Skin epidermis (tissue), 12 donors: ENCODE data around the gene PGA5.
A peak's percentile ranks its signal among the peaks of the same experiment; 100 is the strongest.

Experiments
- H3K27ac ChIP-seq, 21 experiments: fragments of 200-600 bp; sonication (generic) in 11 of 21; one replicate each; pipeline ENCODE4 v1.5.0; 2020; ENCODE audit warnings: mild to moderate bottlenecking in 3 of 21, inconsistent platforms in 2 of 21, moderate library complexity in 2 of 21
- H3K4me3 ChIP-seq, 7 experiments: fragments of 200-600 bp; sonication (generic) in 2 of 7; one replicate each; pipeline ENCODE4 v1.5.0; 2020; ENCODE audit warnings: inconsistent platforms in 2 of 7, mild to moderate bottlenecking in 2 of 7, moderate library complexity in 1 of 7

Gene PGA5

DNA sequence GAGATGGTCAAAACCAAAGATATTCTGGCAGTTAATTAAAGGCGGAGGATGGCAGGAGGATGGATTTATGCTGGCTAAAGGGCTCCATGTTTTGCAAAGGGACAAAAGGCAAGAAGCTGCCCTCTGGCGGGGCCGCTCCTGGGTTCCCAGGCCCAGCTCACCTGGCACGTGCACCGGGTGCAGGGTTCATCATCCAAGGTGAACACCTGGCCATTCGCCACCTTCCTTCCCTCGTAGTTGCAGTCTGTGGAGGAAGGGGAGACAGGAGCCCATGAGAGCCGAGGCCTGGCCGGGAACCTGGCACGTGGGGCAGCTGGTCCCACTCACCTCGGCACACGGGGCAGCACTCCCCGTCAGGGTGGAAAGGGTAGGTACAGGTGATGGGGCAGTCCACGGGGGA, 23.8 kb downstream of the PGA5 start:
- Histone ChIP-seq H3K4me3 (no peak overlapping the region), H3K27ac (no peak overlapping the region)

DNA sequence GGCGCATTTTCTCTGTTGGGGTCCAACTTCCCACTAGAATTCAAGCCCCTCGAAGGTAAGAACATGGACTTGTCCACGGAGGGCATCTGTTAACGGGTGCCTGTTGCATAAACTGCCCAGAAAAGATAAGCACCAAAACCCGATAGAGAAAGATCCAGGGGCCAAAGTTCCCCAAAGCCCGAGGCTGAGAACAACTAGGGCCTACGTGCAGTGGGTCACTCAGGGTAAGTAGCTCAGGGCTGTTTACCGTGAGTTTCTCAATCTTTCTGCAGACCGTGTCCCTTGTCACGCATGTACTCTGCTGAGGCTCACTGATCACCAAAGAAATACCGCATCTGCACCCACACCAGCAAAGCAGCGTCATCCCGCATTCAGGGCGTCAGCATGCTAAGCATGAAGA, 24.4 kb downstream of the PGA5 start:
- Histone ChIP-seq H3K4me3 (no peak overlapping the region), H3K27ac (no peak overlapping the region)

DNA sequence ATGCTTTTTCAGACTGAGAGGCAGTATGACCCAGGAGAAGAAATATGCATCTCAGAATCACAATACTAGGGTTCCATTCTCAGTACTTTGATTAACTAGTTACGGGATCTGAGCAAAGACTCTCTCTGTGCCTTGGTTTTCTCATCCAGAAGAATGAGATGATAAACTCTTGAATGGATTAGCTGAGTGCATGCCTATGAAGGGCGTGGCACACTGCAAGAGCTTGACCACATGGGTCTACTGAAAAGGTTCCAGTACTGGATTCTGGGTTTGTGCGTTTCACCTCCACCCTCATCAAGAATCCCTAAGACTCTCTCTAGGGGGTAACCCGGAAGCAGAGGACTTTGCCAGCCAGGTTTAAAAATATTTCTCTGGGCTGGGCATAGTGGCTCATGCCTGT, 25.6 kb downstream of the PGA5 start:
- Histone ChIP-seq H3K4me3 (no peak overlapping the region), H3K27ac (no peak overlapping the region)

DNA sequence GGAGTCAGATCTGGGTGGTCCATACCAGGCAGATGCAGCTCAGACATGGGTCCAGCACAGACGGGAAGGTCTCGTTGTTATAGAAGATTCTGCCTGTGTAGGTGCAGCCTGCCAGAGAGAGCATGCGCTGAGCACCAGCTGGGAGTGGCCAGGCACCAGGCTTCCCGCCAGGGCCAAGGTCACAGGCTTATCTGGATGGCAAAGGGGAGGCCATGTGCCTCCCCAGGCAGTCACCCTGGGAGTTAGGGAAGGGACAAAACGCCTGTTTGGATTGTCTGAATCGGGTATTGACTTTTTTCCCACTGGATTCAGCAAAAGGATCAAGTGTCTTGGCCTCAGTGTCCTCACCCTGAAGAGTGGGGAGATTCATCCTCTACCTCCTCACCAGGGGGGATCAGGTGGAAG, 26.5 kb downstream of the PGA5 start:
- Histone ChIP-seq H3K4me3 (no peak overlapping the region), H3K27ac (no peak overlapping the region)

DNA sequence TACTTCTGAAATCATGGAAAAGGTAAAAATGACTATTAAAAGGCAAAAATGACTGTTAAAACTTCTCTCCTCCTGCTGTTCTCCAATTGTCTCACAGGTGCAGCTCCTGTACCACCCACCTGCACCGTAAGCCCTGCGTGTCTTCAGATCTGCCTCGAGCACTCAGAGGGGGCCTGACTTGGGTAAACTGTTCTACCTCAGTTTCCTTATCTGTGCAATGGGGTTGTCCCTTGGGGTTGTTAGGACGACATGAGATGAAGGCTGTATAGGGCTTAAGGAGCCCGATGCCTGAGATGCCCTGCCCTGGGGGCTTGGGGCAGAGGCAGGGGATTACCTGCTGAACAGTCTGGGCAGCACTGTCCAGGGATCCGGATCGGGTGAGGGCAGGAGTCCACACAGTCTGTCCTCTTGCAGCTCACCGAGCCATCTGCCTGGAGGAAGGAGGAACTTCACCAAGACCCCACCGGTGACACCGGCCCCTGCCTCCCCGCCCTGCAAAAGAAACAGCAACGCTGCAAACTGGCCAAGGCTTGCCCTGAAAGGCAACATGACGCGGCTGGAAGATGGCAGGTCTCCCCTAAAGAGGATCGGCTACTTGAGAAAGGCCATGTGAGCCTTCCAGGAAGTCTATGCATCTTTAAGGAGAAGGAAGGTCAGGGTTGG, 27.7 kb downstream of the PGA5 start:
- H3K27ac ChIP-seq, result peak overlapping the region in 1 of 21 experiments; percentile 25
- H3K4me3 ChIP-seq, result no peak overlapping the region

DNA sequence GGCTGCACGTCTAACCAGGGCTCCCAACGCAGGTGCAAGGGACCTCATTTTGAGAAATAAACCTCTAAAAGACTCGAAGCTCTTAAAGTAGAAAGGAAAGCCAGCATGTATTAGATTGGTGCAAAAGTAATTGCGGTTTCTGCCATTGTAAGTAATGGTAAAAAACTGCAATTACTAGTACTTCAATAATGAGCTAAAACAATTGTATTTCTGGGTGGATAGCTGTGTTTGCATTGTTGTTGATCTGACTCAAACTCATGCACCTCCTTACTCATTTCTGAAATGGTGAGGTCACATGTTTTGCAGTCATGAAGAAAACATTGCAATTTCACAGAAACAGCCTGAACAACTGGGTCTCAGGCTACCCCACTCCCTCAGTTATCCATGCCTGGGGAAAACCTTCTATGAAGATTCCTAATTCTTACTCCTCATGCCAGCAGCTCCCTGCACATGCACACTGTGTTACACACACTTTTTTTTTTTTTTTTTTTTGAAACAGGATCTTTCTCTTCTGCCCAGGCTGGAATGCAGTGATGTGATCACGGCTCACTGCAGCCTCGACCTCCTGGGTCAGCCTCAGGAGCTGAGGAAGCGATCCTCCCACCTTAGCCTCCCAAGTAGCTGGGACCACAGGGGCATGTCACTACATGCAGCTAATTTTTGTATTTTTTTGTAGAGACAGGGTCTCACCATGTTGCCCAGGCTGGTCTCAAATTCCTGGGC, 29.5 kb downstream of the PGA5 start:
- no peak overlapping the region for H3K27ac ChIP-seq
- no peak overlapping the region for H3K4me3 ChIP-seq

DNA sequence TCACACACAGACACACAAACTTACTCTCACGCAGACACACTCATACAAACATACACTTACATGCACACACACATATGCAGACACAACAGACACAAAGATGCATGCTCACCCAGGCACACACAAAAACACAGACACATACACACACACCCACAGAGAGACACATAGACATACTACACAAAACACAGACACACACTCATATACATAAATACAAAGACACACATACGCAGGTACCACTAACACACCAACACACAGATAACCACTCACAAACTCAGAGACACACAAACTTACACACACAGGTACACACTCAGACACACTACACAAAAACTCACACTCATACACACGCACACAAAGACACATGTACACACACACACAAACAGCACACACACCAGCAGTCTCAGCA, 31.8 kb downstream of the PGA5 start:
- Histone ChIP-seq H3K4me3 (no peak overlapping the region), H3K27ac (no peak overlapping the region)

DNA sequence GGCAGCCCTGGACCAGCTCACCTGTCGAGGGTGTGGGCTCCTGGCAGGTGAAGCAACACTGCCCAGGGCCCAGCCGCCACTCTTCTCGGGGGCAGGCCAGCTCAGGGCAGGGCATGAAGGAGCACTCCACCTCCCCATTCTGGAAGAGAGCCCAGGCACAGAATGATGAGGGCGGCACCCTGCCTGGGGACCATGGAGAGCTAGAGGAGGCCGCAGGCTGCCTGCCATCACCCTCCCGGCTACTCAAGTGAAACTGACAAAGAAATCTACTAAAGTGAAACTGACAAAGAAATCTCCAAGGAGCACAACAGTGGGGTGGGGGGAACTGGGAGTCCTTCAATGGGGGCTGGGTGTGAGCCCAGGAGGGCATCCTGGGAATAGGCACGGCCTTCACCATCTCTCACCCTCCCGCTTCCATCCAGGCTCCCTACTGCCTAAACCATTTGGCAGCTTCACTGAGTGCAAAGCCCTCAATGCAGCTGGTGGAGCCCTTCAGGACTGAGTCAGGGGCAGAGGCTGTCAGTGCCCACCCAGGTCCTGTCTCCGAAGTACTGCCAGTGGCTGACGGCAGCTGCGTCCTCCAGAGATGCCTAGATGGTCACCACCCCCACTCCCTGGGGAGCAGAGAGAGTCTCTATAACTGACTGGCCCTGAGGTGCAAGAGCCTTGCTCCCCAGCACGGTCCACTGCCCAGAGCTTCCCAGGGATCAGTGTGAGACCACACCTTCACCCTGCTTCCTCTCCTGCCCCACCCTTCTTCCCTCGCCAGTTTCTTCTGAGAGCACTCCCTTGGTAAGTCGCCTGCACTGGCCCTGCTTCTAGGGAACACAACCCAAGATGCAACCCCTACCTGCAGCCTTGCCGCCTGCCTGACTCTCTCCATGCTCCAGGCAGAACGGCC, 32.5 kb downstream of the PGA5 start:
- no peak overlapping the region for H3K4me3 ChIP-seq
- H3K27ac ChIP-seq, result no peak overlapping the region

DNA sequence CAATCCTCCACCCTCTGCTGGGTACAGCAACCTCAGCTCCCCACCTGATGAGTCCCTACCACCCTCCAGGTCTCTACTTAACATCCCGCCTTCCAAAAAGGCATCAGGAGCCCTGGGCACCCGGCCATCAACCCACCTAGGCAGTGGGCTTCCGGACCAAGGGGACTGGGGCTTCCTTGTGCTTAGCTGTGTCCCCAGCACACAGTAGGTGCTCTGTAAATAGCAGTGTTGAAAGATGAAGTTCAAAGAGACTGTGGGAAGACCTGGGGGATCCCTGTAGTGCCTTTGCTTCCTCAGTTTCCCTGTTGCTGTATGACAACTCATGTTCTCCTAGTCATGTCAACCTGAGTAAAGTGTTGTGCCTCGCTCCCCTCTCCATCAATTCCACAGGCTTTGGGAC, 33.1 kb downstream of the PGA5 start:
- no peak overlapping the region for H3K27ac ChIP-seq
- no peak overlapping the region for H3K4me3 ChIP-seq

DNA sequence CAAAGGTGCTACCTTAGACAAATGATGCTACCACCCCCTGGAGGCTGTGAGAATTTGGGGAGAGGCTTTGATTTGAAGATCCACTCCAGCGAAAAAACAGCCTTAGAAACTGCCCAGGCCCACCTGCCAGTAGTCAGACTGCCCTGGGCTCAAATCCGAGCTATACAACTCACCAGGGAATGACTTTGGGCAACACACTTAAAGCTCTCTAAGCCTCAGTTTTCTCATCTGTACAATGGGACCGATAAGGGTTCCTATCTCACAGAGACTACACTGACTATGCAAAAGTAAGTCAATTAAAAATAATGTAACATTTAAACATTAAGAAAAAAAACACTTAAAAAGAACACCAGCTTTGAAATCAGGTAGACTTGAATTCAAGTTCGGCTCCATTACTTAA, 34.2 kb downstream of the PGA5 start:
- Histone ChIP-seq H3K4me3 (no peak overlapping the region), H3K27ac (no peak overlapping the region)

DNA sequence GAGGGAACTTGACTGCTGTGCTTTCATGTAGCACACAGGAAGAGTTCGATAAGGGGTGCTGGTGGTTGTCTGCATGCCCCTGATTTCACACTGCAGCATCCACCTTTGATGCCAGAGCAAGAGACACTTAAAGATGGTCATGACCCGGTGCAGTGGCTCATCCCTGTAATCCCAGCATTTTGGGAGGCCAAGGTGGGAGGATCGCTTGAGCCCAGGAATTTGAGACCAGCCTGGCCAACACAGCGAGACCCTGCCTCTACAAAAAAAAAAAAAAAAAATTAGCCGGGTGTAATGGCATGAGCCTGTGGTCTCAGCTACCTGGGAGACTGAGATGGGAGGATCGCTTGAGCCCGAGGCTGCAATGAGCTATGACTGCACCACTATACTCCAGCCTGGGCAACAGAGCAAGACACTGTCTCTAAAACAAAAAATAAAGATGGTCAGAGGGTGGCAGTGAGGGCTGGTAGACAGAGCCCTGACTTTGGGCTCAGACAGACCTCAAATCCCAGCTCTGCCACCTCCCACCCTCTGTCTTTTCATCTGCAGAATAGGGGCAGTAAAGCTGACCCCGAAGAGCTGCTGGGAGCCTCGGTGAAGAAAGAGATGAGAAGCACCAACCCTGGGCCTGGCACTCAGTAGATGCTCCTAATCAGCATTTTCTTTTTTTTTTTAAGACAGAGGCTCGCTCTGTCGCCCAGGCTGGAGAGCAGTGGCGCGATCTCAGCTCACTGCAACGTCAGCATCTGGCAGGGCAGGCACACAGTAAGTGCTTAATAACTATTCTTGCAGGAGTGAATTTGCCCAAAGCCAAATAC, 36.4 kb downstream of the PGA5 start:
- Histone ChIP-seq H3K27ac (no peak overlapping the region), H3K4me3 (no peak overlapping the region)

DNA sequence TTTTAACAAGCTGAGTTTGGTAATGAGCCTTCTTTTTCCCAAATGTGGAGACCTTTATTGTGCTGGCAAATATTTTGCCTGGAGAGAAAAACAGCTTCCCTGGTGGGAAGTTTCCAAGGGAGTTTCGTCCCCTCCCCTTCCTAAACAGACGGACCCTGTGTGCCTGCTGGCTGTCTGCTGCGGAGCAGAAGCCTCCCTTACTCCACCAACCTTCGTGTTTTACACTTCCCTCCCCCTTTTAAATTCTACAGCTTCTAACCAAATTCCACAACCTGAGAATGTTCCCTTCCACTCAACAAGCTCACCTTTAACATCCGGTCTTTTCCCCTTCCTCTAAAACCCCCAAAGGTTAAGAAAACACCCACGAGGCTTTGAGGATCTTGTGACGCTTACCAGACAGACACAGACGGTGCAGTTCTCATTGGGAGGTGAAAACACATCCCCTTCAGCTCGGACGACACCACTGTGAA, 37.1 kb downstream of the PGA5 start:
- no peak overlapping the region for H3K4me3 ChIP-seq
- no peak overlapping the region for H3K27ac ChIP-seq

DNA sequence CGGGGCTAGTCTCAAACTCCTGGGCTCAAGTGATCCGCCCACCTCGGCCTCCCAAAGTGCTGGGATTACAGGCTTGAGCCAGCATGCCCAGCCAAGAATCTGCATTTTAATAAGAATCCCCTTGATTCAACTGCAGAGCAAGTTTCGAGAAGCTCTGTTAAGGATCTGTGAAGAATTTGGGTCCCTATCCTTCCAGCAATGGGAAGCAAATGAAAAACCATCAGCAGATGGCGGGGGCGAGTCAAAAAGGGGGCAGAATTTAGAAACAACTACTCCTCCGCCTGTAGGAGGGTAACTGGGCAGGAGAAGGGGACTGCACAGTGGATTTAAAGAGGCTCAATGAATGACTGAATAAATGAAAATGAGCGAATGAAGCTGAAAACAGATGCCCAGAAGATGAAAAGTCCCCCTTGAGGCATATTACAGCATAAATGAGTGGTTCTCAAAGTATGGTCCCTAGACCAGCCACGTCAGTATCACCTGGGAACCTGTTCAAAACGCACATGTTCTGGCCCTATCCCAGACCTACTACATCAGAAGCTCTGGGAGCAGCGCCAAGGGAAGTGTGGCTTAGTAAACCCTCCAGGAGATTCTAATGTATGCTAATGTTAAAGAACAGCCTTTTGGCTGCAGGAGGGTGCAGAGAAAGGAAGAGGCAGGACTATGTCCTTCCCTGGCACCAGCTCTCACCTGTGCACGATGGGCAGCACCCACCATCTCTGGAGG, 39.1 kb downstream of the PGA5 start:
- no peak overlapping the region for H3K4me3 ChIP-seq
- H3K27ac ChIP-seq, result no peak overlapping the region

DNA sequence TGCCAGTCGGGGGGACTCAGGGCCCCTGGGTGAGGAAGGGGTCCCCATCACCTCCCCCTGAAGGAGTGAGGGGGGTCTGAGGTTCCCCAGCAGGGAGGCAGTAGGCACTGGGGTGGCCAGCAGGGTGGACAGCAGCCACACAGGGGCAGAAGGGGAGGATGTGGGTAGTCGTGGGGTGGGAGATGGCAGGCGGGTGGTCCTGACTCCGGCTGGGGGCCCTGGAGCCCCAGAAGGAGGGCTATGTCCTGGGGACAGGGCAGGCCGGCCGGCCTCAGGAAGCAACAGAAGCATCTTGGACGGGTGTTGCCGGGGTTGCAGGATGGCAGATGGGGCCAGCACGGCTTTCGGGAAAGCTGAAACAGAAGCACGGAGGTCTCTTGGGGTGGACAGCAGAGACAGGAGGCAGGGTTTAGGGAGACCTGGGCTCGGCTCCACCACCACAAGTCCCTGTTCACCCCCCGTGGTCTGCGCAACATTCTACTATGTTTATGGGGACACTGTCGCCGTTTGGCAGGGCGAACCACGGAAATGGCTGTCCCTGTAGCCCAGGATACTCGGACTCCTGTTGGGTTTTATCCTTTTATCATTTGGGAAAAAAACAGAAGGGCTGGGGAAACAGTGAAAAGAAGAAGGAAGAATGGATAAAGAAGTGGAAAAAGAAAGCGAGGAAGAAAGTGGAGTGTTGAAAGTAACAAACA, 40.1 kb downstream of the PGA5 start:
- H3K4me3 ChIP-seq, result no peak overlapping the region

DNA sequence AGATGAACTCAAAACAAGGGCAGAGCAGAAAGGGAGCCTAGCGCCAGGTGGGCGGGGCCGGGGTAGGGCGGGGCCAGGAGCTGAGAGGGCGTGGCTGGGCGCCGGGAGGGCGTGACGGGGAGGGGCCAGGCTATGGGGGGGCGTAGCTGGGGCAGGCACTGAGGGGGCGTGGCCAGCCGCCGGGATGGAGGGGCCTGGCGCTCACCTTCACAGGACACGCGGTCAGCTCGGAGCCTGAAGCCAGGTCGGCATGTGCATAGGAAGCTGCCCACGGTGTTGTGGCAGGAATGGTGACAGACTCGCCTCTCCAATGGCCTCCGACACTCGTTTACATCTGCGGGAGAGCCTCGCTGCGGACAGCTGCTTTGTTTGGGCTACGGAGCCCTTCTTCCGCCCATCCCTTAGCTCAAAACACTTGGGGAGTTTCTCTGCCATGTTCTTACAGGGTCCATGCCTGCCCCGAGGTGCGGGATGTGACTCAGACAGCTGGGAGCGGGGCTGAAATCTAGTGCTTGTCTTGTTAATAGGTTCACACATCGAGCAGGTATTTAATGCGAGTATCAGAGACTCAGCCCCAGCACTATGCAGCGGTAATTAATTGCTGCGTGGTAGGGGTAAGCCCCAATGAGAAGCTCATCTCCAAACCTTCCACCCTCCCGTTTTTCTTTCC, 40.7 kb downstream of the PGA5 start:
- H3K27ac ChIP-seq, result no peak overlapping the region
- H3K4me3 ChIP-seq, result peak overlapping the region in 3 of 7 experiments; percentile 4 to 29 (median 21)

More for the DNA sequence above, 40.1 kb downstream of the PGA5 start:
- no peak overlapping the region for H3K27ac ChIP-seq

DNA sequence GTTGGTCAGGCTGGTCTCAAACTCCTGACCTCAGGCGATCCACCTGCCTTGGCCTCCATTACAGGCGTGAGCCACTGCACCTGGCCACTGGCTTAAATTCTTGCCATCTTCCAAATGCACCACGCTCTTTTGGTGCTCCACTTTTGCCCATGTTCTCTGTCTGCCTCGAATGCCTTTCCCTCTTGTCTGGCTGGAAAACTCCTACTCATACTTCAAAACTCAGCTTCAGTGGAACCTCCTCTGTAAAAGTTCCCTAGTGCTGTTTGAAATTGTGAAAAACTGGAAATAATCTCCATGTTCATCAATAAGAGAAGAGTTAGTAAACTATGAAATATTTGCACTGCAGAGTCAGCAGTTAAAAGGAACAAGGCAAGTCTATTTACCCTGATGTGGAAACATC, 42.6 kb downstream of the PGA5 start:
- Histone ChIP-seq H3K4me3 (no peak overlapping the region), H3K27ac (no peak overlapping the region)

DNA sequence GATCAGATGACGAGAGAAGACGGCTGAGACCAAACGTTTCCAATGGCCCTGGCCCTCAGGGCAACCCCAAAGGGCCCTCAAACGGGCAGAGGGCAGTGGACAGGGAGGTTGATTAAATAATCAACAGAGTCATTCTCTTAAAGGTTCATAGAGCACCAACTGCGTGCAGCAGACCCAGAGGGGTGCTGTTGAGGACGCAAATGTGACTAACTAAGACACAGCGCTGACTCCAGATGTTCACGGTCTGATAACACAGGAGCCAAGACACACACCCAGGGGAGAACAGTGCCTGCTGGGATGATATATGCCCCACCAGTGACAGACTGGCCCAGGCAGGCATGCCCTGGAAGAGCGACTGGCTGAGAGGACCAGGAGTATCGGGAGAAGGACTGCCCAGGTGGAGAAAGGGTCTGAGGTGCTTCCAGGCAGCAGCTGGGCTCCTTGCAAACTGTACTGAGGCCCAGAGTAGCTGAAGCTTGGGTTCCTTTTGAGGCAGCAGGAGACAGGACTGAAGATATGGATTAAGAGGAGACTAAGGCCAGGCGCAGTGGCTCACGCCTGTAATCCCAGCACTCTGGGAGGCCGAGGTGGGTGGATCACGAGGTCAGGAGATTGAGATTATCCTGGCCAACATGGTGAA, 46.5 kb downstream of the PGA5 start:
- Histone ChIP-seq H3K4me3 (no peak overlapping the region), H3K27ac (no peak overlapping the region)
